Measurements from ENCODE around the gene AGPAT4. TPM values are rescaled to one million over a fixed set of nuclear protein-coding genes. Genes with fewer than 3 reads are reported as not detected.
"Not testable (repeated sequence)": the region's sequence is repeated elsewhere in the genome, so short reads cannot be mapped to it uniquely, and the experiment has no call there.

Gene AGPAT4
- 10 to 100 TPM in 2 of 4 donors, 1 to 10 TPM in 2; 7.2 to 20.2 (median 12.5) TPM for total RNA-seq

GRCh38 chr6:161273752-161274487 lies at the start of gene AGPAT4:
Gene AGPAT4, minus strand, starts transcription at chr6:161274061. Its CDS starts 41,848 bp downstream, at chr6:161232213.
- ATAC-seq (ENCODE audit: low FRiP score) (peak; percentile 97), DNase-seq (ENCODE audit: low spot score) (peak; percentile 38)
- no peak for TF ChIP-seq CTCF (IDR thresholded peaks at IDR 0.05)

- DNase-seq (ENCODE audit: low spot score) (no peak), ATAC-seq (ENCODE audit: low FRiP score) (no peak)
- TF ChIP-seq CTCF (IDR thresholded peaks at IDR 0.05) = no peak
Measured at GRCh38 chr6:161319231-161319630, 45.4 kb upstream of the AGPAT4 start.

DNA sequence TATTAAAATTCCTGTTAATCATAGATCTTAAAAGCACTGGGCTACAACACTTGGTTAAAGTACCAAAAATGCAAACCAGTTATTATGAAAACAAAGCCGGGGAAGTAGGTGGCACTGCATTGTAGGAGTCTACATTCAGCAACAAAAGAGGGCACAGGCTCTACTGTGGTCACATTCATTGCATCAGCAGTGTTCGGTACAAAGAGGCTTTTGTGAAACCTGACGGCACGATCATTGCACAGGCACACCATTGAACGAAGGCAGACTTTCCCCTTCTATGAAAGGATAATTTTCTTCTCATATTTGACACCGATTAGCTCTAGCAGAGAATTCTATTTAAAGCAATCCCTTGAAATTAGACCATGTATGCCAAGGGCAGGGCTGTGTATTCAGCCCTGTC lies 44.6 kb upstream of the AGPAT4 start:
- ATAC-seq (ENCODE audit: low FRiP score) = no peak
- DNase-seq (ENCODE audit: low spot score) = no peak
- TF ChIP-seq CTCF (IDR thresholded peaks at IDR 0.05) = no peak

- TF ChIP-seq CTCF (IDR thresholded peaks at IDR 0.05) = no peak
Measured at GRCh38 chr6:161316531-161316930, 42.7 kb upstream of the AGPAT4 start.

GRCh38 chr6:161315246-161315917 lies 41.5 kb upstream of the AGPAT4 start:
- not testable (repeated sequence) for DNase-seq (ENCODE audit: low spot score); ATAC-seq (ENCODE audit: low FRiP score)

More at GRCh38 chr6:161316531-161316930, 42.7 kb upstream of the AGPAT4 start:
- no peak for DNase-seq (ENCODE audit: low spot score)
- no peak for ATAC-seq (ENCODE audit: low FRiP score)

DNA sequence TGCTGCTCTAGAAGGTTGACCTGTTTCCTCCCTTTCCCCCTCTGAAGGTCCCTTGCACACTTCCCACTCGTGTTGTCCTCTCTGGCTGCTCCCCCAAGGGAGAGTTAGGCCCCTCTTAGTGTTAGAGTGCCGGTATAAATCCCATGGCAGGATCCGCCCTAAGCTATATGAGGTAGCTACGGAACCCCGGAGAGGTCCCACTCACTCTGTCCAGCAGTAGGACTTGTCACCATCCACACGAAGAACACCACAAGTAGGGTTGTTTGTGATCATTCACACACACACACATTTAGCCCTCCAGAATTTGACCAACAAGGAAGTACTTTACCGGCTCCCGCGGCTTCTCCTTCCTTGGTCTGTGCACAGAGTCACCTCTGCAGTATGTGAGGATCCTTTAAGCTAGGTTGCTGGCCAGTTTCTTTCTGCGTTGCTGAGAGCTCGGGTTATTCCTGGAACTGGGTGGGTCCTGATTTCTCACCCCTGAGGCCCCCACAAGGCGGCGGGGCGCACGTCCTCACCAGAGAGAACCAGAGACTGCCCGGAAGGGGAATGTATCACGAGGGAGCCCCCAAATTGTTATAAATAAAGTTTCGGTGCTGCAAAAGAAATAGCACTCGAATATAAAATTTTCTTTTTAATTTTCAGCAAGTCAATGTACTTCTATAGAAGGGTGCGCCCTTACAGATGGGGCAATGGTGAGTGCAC lies 40.8 kb upstream of the AGPAT4 start:
- ATAC-seq (ENCODE audit: low FRiP score); DNase-seq (ENCODE audit: low spot score): not testable (repeated sequence)

DNA sequence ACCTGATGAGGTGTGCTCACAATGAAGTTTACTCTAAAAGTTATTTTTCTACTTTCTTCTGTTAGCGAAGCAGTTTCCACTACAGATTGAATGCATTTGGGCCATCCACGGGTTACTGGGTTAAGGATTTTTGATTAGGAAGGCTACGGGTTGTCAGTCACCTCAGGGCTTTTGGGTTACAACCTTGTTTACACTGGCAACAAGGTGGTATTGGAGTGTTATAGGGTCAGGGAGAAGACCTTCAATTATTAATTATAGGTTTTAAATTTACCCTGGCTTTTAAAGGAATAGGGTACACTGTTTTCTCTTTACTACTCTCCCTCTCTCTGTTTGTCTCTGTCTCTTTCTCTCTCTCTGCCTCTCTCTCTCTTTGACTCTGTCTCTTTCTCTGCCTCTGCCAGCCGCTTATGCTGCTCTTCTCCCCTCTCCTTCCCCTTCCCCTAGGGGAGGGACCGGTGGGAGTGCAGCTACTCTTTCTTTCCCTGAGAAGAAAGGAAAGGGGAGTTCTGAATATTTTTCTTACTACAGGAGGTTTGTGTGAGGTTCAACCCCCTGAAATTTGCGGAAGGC lies 40.2 kb upstream of the AGPAT4 start:
- no peak for TF ChIP-seq CTCF (IDR thresholded peaks at IDR 0.05)
- ATAC-seq (ENCODE audit: low FRiP score) (no peak), DNase-seq (ENCODE audit: low spot score) (no peak)

GRCh38 chr6:161313475-161313874 lies 39.6 kb upstream of the AGPAT4 start:
- not testable (repeated sequence) for DNase-seq (ENCODE audit: low spot score); ATAC-seq (ENCODE audit: low FRiP score)

DNA sequence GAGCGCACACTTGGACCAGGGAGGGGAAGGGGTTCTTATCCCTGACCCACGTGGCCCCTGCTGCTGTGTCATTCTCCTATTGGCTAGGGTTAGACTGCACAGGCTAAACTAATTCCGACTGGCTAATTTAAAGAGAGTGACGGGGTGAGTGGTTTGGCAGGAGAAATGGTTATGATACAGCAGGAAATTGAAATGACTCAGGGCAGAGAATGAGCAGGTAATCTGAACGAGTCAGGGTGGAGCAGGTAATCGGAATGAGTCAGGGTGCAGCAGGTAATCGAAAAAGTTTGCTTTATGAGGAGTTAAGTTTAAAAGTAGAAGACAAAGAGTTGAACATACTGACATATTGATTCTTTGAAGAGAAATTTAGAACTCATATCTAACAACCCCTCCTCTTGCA lies 35.9 kb upstream of the AGPAT4 start:
- ATAC-seq (ENCODE audit: low FRiP score); DNase-seq (ENCODE audit: low spot score): not testable (repeated sequence)
